ENCODE results near the gene CHAT.

The CHAT gene

GRCh38 chr10:49649936-49650723, 36.3 kb downstream of the CHAT start:
- TF ChIP-seq, protein P1, sequence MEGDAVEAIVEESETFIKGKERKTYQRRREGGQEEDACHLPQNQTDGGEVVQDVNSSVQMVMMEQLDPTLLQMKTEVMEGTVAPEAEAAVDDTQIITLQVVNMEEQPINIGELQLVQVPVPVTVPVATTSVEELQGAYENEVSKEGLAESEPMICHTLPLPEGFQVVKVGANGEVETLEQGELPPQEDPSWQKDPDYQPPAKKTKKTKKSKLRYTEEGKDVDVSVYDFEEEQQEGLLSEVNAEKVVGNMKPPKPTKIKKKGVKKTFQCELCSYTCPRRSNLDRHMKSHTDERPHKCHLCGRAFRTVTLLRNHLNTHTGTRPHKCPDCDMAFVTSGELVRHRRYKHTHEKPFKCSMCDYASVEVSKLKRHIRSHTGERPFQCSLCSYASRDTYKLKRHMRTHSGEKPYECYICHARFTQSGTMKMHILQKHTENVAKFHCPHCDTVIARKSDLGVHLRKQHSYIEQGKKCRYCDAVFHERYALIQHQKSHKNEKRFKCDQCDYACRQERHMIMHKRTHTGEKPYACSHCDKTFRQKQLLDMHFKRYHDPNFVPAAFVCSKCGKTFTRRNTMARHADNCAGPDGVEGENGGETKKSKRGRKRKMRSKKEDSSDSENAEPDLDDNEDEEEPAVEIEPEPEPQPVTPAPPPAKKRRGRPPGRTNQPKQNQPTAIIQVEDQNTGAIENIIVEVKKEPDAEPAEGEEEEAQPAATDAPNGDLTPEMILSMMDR (IDR thresholded peaks at IDR 0.05; ENCODE audit: low read depth, low read length) = no peak
- in situ Hi-C loops (cut with HindIII; ENCODE audit: low sequenced_read_pairs) = no loop called here
- no peak for DNase-seq (ENCODE audit: low read depth, low spot score)
- no peak overlapping the region for H3K4me3 ChIP-seq (ENCODE audit: low read depth, low read length)

DNA sequence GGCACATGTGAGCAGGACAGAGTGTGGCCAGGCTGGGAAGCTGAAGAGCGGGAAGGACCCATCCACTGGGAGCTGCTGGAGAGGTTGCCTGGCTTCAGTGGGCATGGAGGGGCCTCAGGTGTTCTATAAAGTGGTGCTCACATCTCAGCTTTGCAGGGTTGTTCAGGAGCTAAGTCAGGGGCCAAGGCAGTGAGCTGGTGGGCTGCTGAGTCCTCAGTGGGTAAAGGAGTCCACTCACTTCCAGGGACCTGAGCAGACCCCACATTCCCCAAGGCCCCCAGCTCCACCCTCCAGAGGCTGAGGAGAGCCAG, 36.8 kb downstream of the CHAT start:
- no peak for DNase-seq (ENCODE audit: low read depth, low spot score)
- TF ChIP-seq, protein P1 (IDR thresholded peaks at IDR 0.05; ENCODE audit: low read depth, low read length) = no peak
- in situ Hi-C loops (cut with HindIII; ENCODE audit: low sequenced_read_pairs) = no loop called here

DNA sequence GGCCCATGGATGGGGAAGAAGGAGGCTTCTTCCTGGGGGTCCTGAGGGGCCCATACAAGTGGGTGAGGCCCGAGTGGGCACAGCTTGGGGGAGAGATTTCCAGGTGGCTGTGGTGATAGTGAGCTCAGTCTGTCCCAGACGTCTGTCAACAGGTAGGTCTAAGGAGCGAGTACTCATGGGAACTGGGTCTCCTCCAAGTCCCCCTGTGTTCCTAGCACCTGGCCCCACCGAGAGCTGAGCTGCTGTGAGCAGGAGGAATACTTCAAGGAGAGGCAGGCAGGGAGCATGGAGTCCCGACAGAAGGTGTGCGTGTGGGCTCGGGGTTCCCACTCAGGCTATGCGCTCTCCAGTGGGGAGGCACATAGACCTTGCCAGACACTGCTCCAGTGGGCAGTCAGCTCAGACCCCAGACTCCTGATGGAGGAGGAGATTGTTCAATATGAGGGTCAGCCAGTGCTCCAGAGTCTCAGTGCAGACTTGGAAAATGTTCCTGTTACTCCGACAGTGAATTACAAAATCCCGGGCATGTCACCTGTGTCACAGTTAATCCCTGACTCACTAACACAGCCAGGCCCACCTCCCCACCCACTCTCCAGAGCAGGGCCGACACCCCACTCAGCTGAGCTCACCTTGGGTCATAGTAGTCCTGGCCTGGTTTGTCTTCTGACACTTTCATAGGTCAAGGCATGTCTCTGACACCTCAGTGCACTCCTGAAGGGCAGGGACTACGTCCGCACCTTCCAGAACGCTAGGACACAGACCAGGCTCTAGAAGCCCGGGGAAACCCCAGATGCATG, 37.4 kb downstream of the CHAT start:
- TF ChIP-seq, protein P1 (IDR thresholded peaks at IDR 0.05; ENCODE audit: low read depth, low read length) = no peak
- no peak for DNase-seq (ENCODE audit: low read depth, low spot score)
- in situ Hi-C loops (cut with HindIII; ENCODE audit: low sequenced_read_pairs) = no loop called here

More for the DNA sequence above, 36.8 kb downstream of the CHAT start:
- H3K4me3 ChIP-seq (ENCODE audit: low read depth, low read length) = no peak overlapping the region

DNA sequence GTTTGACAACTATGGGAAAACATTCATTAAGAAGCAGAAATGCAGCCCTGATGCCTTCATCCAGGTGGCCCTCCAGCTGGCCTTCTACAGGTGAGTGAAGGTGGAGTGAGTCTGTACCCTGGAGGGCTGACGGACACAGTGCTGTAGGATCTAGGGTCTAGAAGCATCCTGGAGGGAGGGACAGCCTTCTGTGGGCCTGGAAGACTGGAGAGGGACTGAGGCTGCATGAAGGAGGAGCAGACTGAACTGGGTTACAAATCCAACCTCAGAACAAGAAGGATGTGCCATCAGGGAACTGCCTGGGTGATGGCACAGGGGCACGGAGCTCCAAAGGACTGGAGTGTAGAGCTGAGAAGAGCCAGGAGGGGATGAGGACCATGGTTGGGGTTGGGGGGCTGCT, 38.1 kb downstream of the CHAT start:
- DNase-seq (ENCODE audit: low read depth, low spot score) = no peak

More for the DNA sequence above, 37.4 kb downstream of the CHAT start:
- H3K4me3 ChIP-seq (ENCODE audit: low read depth, low read length) = no peak overlapping the region

GRCh38 chr10:49652421-49653272, 38.8 kb downstream of the CHAT start:
- DNase-seq (ENCODE audit: low read depth, low spot score) = no peak
- TF ChIP-seq, protein P1 (IDR thresholded peaks at IDR 0.05; ENCODE audit: low read depth, low read length) = no peak
- H3K4me3 ChIP-seq (ENCODE audit: low read depth, low read length) = no peak overlapping the region
- in situ Hi-C loops (cut with HindIII; ENCODE audit: low sequenced_read_pairs) = no loop called here

More for the DNA sequence above, 38.1 kb downstream of the CHAT start:
- H3K4me3 ChIP-seq (ENCODE audit: low read depth, low read length) = no peak overlapping the region
- TF ChIP-seq, protein P1 (IDR thresholded peaks at IDR 0.05; ENCODE audit: low read depth, low read length) = no peak
- in situ Hi-C loops (cut with HindIII; ENCODE audit: low sequenced_read_pairs) = no loop called here

DNA sequence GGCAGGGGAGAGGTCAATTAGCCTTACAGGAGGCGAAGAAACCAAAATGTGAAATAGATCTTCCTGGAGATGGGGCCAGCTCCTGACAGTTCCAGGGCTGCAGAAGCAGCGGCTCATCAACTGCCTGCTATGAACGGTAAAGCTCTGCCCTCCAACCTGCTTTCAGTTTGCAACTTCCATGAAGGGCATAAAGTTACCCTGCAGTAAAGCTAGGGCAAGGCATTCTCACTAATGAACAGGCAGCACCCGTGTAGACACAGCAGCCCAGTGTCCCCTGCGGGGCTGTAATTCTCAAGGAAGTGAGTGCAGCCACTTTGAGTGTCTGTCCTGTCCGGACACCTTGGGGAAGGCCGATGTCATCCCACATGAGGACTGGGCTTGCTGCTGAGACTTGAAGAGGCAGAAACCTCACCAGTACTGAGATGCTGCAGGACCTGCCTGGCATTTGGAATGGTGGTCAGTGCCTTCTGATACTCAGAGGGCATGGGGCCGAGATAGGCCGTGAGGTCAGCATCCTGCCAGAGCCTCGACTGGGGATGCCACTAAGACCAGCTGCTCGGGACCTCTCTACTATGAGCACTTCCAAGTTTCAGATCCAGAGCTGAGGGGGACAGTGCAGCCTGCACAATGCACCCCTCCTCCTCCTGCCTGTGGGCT, 39.6 kb downstream of the CHAT start:
- TF ChIP-seq, protein P1 (IDR thresholded peaks at IDR 0.05; ENCODE audit: low read depth, low read length) = no peak
- in situ Hi-C loops (cut with HindIII; ENCODE audit: low sequenced_read_pairs) = no loop called here
- H3K4me3 ChIP-seq (ENCODE audit: low read depth, low read length) = no peak overlapping the region
- DNase-seq (ENCODE audit: low read depth, low spot score) = no peak

Measured in astrocyte of the spinal cord (primary cell).